Embryonic facial prominence (tissue), 1 donor: ENCODE results near the gene POU6F2.

ENCODE experiments used
- DNase-seq: peaks from one replicate; pipeline ENCODE4 v3.0.0-alpha.2; 2016; ENCODE audit errors: extremely low spot score

The POU6F2 gene

GRCh38 chr7:39069896-39070881 is 92.5 kb downstream of the POU6F2 start:
- no peak for DNase-seq

GRCh38 chr7:39071116-39071515 is 93.4 kb downstream of the POU6F2 start:
- no peak for DNase-seq

GRCh38 chr7:39073432-39073831 is 95.7 kb downstream of the POU6F2 start:
- no peak for DNase-seq

GRCh38 chr7:39075210-39075609 is 97.5 kb downstream of the POU6F2 start:
- no peak for DNase-seq

GRCh38 chr7:39083781-39084180 is 106.1 kb downstream of the POU6F2 start:
- DNase-seq: no peak

- DNase-seq: no peak
Measured at GRCh38 chr7:39084349-39084748, 106.6 kb downstream of the POU6F2 start.

GRCh38 chr7:39085189-39085588 is 107.5 kb downstream of the POU6F2 start:
- DNase-seq: no peak

- DNase-seq: no peak
Measured at GRCh38 chr7:39085590-39086049, 107.9 kb downstream of the POU6F2 start.

GRCh38 chr7:39086638-39087360 is 109.1 kb downstream of the POU6F2 start:
- DNase-seq: no peak

- DNase-seq: no peak
Measured at GRCh38 chr7:39088730-39089593, 111.3 kb downstream of the POU6F2 start.

- DNase-seq: no peak
Measured at GRCh38 chr7:39091145-39091544, 113.4 kb downstream of the POU6F2 start.

GRCh38 chr7:39091774-39092173 is 114.1 kb downstream of the POU6F2 start:
- DNase-seq: no peak

GRCh38 chr7:39094731-39095130 is 117.0 kb downstream of the POU6F2 start:
- DNase-seq: no peak

GRCh38 chr7:39095875-39096619 is 118.3 kb downstream of the POU6F2 start:
- DNase-seq: no peak

GRCh38 chr7:39098506-39098905 is 120.8 kb downstream of the POU6F2 start:
- no peak for DNase-seq

- no peak for DNase-seq
Measured at GRCh38 chr7:39099146-39099545, 121.4 kb downstream of the POU6F2 start.

GRCh38 chr7:39100270-39100669 is 122.6 kb downstream of the POU6F2 start:
- no peak for DNase-seq

- no peak for DNase-seq
Measured at GRCh38 chr7:39102234-39102633, 124.5 kb downstream of the POU6F2 start.

- DNase-seq: no peak
Measured at GRCh38 chr7:39105720-39106119, 128.0 kb downstream of the POU6F2 start.

GRCh38 chr7:39125846-39126245 is 148.1 kb downstream of the POU6F2 start:
- no peak for DNase-seq

- DNase-seq: no peak
Measured at GRCh38 chr7:39127058-39127457, 149.3 kb downstream of the POU6F2 start.
